ENCODE results near the gene RIPOR3.
"Not testable (repeated sequence)": the region's sequence is repeated elsewhere in the genome, so short reads cannot be mapped to it uniquely, and the experiment has no call there.

The RIPOR3 gene

GRCh38 chr20:50569864-50570836 lies 121.2 kb downstream of the RIPOR3 start:
- DNase-seq, result no peak

- not testable (repeated sequence) for DNase-seq
These were observed 121.9 kb downstream of the RIPOR3 start for GRCh38 chr20:50569487-50569863.

DNA sequence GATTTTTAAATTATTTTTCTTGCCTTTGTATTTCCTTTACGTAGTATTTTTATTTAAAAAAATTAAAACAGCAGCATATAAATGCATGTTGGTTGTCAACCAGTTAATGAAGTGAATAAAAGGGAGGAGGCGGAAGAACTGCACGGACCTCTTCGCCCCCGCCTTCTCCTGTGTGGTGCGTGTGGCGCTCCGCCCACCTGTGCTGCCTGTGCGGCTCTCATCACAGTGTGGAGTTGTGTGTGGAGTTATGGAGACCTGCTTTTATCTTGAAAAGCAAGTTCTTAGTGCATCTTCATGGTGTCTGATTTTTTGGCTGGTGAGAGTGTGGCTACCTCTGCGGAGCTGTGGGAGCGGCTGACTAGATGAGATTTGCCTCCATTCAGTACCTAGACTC lies 122.8 kb downstream of the RIPOR3 start:
- no peak for DNase-seq

- DNase-seq, result no peak
These were observed 123.3 kb downstream of the RIPOR3 start for GRCh38 chr20:50567860-50568548.

DNA sequence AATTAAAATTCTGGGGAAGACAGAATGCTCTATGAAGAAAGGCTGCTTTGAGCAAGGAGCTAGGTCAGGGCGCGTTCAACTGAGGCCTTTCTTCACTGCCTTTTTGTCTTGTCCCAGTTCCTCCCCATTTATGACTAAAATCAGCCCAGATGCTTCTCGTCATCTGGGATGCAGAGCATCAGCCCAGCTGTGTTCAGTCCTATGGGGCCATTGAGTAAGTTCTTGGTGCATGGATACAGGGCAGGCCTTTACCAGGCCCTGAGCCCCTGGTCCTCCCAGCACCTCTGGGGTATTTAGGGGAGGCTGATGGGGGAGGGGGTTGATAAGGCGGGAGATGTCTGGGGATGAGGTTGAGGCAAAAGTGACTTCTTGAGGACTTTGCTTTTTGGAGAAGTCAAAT lies 125.5 kb downstream of the RIPOR3 start:
- DNase-seq, result no peak

DNA sequence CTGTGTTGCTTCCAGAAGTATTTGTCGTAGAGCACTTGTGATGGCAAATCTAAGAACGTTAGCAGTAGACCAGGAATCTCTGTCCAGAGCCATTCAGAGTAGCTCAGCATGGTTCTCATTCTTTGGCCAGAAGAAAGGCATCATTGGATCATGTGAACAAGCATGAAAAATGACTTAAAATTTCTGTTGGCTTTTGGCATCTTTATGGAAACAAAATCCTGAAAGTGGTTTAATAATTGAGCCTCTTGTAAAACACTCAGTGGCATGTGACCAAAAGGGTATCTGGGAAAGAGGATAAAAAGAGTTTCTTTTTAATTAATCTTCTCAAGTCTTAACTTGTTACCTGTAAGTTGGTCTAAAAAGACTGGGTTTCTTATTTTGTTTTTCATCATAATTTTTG lies 126.0 kb downstream of the RIPOR3 start:
- DNase-seq, result no peak

- no peak for DNase-seq
These were observed 128.0 kb downstream of the RIPOR3 start for GRCh38 chr20:50563133-50563944.

- DNase-seq, result no peak
These were observed 129.1 kb downstream of the RIPOR3 start for GRCh38 chr20:50562262-50562701.

- no peak for DNase-seq
These were observed 129.8 kb downstream of the RIPOR3 start for GRCh38 chr20:50561379-50562078.

DNA sequence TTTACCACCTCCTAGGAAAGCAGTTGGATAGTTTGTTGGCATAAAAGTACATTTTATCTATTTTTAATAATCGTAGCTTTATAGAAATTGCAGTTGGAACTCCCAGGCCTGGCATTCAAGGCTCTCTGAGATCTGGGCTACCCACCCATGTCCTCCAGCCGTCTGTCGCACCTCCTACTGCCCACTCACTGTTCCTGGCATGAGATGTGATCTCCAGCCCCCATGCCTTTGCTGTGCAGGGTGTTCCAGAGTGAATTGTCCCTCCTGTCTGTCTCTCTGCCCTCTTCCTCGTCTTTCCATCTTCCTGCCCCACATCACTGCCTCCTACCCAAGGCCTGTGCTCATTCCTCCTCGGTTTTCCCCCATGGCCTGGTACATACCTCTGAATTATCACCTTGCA lies 130.5 kb downstream of the RIPOR3 start:
- DNase-seq, result no peak

DNA sequence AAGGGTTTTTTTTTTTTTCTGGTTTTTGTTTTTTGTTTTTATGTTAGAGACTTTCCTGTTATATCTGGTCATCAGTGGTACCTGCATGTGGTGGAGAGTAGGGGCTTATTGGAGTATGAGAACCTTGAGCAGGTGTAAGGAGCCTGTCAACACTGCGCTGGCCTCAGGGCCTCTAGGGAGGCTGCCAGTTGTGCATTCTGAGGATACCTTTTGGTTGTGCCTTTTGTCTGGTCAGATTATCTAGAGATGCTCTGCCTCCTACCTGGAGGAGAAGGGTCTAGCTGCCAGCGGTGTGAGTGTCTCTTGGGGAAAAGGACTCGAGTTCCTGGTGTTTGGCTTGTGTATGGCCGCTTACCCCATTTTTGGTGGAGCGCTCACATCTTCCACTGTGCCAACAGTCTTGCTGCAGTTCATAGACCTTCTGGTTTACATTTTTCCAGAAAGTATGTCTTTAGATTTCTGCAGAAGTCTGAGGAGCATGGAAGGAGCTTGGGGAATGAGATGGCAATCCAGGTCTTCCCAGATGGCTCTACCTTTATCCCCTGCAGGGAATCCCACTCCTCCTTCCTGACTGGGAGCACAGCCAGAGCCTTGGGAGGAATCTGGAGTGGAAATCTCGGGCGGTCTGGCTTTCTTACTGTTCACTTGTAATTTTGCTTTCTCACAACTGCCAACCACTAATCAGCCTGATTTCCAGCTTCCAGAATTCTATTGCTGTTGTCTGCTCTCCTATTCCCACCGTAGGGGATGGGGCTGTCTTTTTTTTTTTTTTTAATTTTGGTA lies 131.3 kb downstream of the RIPOR3 start:
- DNase-seq, result no peak

DNA sequence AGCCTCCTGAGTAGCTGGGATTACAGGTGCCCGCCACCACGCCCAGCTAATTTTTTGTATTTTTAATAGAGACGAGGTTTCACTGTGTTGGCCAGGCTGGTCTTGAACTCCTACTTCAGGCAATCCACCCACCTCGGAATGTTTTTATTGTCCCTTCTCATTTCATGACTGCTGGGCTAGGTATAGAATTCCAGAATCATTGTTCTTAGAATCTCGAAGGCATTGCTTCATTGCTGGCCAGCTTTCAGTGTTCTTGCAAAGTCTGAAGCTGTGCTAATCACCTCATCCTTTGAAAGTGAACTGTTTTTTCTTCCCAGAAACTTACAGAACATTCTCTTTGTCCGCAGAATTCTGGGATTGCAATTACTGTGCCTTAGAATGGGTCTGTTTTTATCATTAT lies 132.2 kb downstream of the RIPOR3 start:
- DNase-seq, result no peak

GRCh38 chr20:50558483-50558925 lies 132.8 kb downstream of the RIPOR3 start:
- DNase-seq, result no peak

DNA sequence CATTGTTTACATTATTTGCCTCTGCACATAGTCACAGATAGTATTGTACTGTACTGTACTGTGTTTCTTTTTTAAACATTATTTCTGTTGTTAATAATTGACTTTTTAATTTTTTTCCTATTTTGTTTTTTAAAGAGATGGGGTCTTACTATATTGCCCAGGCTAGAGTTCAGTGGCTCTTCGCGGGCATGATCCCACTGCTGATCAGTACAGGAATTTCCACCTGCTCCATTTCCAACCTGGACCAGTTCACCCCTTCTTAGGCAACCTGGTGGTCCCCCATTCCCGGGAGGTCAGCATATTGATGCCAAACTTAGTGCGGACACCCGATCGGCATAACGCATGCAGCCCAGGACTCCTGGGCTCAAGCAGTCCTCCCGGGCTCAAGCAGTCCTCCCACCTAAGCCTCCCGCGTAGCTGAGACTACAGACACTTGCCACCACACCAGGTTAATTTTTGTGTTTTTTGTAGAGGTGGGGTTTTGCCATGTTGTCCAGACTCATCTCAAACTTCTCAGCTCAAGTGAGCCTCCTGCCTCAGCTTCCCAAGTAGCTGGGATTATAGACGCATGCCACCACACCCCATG lies 133.7 kb downstream of the RIPOR3 start:
- no peak for DNase-seq

DNA sequence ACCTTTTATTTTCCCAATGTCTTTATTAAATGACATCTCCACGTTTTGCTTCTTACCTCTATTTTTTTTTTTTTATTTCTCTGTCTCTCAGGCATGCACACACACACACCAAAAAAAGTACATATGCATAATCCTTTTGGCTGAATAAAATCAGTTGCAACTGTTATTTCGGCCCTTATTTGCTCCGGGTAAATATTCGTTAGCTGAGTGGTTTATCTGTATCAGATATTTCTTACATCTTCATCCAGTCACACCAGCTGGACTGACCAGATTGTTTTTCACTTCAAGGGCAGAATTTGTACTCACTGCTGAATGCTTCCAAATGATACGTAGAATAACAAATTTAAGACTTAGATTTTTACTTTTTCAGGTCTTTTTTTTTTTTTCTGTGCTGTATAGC lies 135.7 kb downstream of the RIPOR3 start:
- DNase-seq, result no peak

DNA sequence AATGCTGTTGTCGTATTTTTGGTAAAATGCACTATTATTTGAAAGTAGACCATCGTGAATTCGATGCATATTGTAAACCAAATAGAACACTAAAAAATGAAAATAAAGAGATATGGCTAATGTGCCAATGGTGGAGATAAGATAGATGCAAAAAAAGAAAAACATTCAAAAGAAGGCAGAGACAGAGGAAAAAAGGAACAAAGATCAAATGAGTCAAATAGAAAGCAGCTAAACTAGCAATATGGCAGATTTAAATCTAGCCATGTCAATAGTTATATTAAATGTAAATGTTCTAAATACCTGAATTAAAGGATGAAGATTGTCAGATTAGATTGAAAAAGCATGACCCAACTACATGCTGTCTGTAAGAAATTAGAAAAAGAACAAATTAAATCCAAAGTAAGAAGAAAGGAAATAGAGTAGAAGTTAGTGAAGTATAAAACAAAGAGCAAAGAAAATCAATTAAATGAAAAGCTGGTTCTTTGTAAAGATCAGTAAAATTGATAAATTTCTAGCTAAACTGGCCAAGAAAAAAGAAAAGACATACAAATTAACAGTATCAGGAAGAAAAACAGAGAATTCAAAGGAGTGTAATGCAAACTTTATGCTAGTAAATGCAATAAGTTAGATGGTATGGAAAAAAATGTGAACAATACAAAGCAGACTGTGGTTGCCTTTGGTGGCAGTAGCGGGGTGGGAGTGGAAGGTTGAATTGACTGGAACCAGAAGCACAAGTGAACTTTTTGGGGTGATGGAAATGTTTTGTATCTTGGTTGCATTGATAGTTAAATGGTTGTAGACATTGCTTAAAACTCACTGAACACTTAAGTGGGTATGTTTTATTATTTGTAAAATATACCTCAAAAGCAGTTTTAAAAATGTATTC lies 136.4 kb downstream of the RIPOR3 start:
- no peak for DNase-seq

DNA sequence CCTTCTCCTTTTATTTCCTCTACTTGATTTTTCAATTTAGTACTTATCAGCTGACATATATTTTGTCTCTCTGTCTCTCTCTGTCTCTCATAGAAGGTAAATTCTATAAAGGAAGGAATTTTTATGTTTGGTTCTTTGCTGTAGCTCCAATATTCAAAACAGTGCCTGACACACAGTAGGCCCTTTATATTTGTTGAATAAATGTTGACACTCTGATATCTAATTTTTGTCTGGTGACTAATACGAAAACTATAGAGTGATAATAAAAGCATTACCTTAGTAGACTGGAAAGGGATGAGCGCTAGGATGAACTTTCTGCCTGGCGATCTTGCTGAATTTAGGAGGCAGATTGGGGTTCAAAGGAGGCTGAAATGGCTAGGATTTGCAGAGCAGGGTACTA lies 138.4 kb downstream of the RIPOR3 start:
- DNase-seq, result no peak

GRCh38 chr20:50551288-50551687 lies 140.1 kb downstream of the RIPOR3 start:
- DNase-seq, result no peak

- no peak for DNase-seq
These were observed 140.8 kb downstream of the RIPOR3 start for GRCh38 chr20:50550531-50550930.

DNA sequence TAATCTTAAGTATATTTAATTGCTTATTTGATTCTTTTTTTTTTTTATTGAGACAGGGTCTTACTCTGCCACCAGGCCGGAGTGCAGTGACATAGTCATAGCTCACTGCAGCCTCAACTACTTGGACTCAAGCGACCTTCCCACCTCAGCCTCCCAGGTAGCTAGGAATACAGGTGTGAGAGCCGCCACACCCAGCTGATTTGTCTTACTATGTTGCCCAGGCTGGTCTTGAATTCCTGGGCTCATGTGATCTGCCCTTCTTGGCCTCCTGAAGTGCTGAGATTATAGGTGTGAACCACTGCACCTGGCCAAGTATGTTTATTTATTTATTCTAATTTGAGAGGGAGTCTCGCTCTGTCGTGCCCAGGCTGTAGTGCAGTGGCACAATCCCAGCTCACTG lies 142.9 kb downstream of the RIPOR3 start:
- DNase-seq, result no peak

Measured in NCI-H1105 (cell line).